Nephron progenitor cell (in vitro differentiated cells): Measurements from ENCODE around the gene PAK4.

Source experiments
- DNase-seq: peaks from one replicate; pipeline ENCODE4 v3.0.0; 2021
- H3K27ac Mint-ChIP-seq: 2 replicates; pipeline ENCODE4 v1.8.0; 2021; ENCODE audit warnings: mild to moderate bottlenecking, moderate library complexity, mixed read lengths
- H3K27me3 Mint-ChIP-seq: 2 replicates; pipeline ENCODE4 v1.8.0; 2021; ENCODE audit warnings: mild to moderate bottlenecking, low read depth, mixed read lengths; ENCODE audit not compliant: poor library complexity
- H3K36me3 Mint-ChIP-seq: 2 replicates; pipeline ENCODE4 v1.8.0; 2021; ENCODE audit warnings: low read depth, mixed read lengths
- H3K4me1 Mint-ChIP-seq: 2 replicates; pipeline ENCODE4 v1.8.0; 2021; ENCODE audit warnings: mixed read lengths
- H3K4me3 Mint-ChIP-seq: 2 replicates; pipeline ENCODE4 v1.8.0; 2021; ENCODE audit warnings: mild to moderate bottlenecking, moderate library complexity, mixed read lengths
- H3K9me3 Mint-ChIP-seq: 2 replicates; pipeline ENCODE4 v1.8.0; 2021; ENCODE audit warnings: mild to moderate bottlenecking, moderate library complexity, mixed read lengths
- TF ChIP-seq, protein P1 (sequence below): fragments of 200-600 bp; sonication (generic); IDR thresholded peaks from 2 replicates; pipeline ENCODE4 v1.5.0; 2021; ENCODE audit warnings: antibody characterized with exemption

Gene PAK4

DNA sequence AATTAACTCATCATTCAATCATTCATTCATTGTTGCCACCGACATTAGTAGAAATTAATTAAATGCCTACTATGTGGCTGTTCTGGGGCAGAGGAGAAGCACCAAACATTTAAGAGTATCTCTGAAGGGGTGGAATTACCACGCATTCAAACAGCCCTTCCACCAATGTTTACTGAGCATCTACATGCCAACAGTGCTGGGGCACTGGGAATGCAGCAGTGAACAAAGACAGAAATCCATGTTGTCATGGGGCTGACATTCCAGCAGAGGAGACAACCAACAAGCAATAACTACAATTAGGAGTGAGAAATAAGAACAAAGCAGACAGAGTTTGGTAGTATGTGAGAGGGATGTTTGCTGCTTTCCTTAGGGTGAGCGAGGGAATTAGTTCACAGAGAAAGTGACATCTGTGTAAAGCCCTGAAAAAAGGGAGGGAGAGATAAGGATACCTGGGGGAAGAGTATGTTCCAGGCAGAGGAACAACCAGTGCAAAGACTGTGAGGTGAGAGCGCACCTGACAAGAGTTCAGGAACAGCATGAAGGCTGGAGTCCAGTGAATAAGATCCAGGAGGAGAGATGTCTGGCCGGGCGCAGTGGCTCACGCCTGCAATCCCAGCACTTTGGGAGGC is 1.3 kb upstream of the PAK4 start:
- Mint-ChIP-seq H3K4me3 (peak overlapping the region; percentile 61), H3K27ac (no peak overlapping the region), H3K9me3 (no peaks in the 10 kb centered on the region), H3K27me3 (peaks cover 27% of the 10 kb centered on the region), H3K36me3 (no peaks in the 10 kb centered on the region), H3K4me1 (peaks cover 49% of the 10 kb centered on the region)
- no peak for DNase-seq
- TF ChIP-seq, protein P1, sequence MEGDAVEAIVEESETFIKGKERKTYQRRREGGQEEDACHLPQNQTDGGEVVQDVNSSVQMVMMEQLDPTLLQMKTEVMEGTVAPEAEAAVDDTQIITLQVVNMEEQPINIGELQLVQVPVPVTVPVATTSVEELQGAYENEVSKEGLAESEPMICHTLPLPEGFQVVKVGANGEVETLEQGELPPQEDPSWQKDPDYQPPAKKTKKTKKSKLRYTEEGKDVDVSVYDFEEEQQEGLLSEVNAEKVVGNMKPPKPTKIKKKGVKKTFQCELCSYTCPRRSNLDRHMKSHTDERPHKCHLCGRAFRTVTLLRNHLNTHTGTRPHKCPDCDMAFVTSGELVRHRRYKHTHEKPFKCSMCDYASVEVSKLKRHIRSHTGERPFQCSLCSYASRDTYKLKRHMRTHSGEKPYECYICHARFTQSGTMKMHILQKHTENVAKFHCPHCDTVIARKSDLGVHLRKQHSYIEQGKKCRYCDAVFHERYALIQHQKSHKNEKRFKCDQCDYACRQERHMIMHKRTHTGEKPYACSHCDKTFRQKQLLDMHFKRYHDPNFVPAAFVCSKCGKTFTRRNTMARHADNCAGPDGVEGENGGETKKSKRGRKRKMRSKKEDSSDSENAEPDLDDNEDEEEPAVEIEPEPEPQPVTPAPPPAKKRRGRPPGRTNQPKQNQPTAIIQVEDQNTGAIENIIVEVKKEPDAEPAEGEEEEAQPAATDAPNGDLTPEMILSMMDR = no peak

DNA sequence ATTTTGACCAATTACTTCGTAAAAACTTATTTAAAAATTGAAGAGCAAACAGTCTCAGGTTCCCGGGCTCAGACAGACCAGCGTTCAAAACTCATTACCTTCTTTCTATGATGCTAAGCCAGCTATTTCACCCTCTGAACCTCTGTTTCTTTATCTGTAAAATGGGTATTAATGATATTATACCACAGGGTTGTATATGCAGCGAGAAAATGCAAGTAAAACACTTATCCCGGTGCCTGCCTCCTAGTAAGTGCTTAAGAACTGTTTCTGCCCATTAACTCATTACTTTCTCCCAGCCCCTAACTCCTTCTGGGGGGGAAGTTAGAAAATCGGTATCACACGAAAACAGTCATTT is 410 bp upstream of the PAK4 start:
- Mint-ChIP-seq H3K36me3 (no peaks in the 10 kb centered on the region), H3K4me1 (peaks cover 58% of the 10 kb centered on the region), H3K4me3 (peak overlapping the region; percentile 97), H3K27ac (peak overlapping the region; percentile 98), H3K9me3 (no peaks in the 10 kb centered on the region), H3K27me3 (peaks cover 20% of the 10 kb centered on the region)
- DNase-seq = no peak
- TF ChIP-seq, protein P1 = no peak

DNA sequence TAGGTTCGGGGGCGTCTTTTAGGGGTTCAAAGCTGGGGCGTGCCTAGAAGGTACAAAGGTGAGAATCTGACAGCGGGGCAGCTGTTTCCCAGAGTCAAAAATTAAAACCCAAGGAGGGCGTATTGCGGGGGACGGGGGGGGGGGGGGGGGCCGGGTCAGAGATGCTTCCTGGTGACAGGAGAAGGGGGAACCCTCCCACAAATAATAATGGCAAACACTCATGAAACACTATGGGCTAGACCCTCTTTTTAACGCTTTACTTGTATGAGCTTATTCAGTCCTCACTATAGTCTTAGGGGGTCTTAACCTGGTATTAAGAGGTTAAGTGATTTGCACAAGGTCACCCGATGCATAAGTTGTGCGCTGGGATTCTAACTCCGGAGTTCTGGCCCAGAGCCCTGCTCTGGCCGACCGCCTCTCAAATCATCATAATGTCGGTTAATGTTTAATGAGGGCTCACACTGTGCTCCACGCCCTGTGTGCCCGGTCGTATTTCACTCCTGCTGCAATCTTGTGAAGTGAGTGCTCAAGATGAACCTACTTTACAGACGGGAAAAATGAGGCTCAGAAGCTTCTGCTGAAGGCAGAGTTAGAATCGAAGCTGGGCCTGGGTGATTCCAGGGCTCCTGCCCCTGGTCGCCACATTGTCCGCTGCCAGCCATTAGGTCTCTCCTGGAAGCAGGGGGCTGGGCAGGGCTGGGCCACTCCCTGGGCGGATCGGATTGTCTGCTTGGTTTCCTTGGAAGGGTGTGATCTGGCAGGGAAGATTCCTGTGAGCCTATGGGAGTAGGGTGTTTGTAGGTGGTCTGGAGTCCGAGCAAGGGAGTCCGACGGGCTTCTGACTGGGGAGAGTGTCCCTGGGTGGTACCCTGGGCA is 964 bp downstream of the PAK4 start:
- no peak for DNase-seq

DNA sequence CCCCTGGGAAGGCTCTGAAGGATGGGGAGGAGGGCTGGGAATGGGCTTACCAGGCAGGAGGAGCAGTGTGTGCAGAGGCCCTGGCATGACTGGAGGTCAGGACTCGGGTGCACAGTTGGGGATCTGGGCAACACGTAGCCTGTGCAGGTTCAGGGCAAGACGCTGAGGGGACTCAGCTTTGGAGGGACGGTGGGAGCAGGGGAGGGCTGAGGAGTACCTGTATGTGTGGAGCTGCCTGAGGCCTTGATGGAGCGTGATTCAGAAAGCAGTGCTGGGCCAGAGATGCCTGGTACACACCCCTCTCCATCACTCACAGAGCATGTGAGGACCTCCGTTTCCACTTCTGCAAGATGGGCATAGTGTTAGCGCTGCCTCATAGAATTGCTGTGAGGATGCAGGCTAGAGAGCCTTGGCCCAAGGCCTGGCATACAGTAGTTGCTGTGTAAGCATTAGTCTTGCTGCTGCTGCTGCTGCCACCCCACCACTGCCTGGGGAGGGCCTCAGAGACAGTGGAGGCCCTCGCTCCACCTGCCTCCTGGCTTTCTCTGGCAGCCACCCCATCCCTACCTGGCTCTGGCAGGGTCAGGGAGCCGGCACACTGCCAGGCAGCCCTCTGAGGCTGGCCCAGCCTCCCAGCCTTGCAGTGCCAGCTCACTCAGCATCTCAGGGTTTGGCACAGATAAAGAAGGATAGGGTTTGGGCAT is 2.4 kb downstream of the PAK4 start:
- no peak overlapping the region for H3K27ac Mint-ChIP-seq
- H3K4me3 Mint-ChIP-seq = peak overlapping the region; percentile 25
- H3K36me3 Mint-ChIP-seq = no peaks in the 10 kb centered on the region
- TF ChIP-seq, protein P1 = no peak
- peaks cover 12% of the 10 kb centered on the region for H3K27me3 Mint-ChIP-seq
- no peaks in the 10 kb centered on the region for H3K9me3 Mint-ChIP-seq
- no peak for DNase-seq
- H3K4me1 Mint-ChIP-seq = peaks cover 86% of the 10 kb centered on the region

More for the DNA sequence above, 964 bp downstream of the PAK4 start:
- Mint-ChIP-seq H3K27ac (peak overlapping the region; percentile 98), H3K36me3 (no peaks in the 10 kb centered on the region), H3K9me3 (no peaks in the 10 kb centered on the region), H3K4me3 (peak overlapping the region; percentile 97), H3K27me3 (peaks cover 12% of the 10 kb centered on the region), H3K4me1 (peaks cover 72% of the 10 kb centered on the region)
- TF ChIP-seq, protein P1 = no peak

DNA sequence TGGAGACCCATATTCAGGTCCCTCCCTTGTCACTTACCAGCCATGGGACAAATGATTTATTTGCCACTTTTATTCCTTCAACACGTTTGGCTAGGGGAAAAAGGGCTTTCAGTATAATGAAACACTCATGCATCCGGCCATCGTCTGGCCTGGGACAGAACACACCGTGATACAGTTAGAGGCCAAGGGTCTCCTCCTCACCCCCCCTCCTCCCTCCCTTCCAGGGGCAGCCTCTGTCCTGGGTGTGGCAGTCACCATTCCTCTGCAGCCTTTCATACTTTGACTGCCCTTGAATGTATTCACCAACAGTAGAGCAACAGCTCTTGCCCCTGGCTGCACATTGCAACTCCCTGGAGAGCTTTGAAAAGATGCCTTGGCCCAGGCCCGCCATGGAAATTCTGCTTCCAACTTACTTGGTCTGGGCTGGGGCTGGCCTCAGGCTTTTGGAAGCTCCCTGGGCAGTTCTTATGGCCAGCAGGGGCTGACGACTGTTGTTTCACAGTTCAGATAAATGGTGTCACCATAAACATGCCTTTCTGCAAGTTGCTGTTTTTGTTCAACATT is 3.0 kb downstream of the PAK4 start:
- DNase-seq = no peak
- Mint-ChIP-seq H3K27ac (no peak overlapping the region), H3K4me1 (peaks cover 93% of the 10 kb centered on the region), H3K27me3 (peaks cover 12% of the 10 kb centered on the region), H3K4me3 (no peak overlapping the region), H3K36me3 (no peaks in the 10 kb centered on the region), H3K9me3 (no peaks in the 10 kb centered on the region)
- TF ChIP-seq, protein P1 = no peak
